Measurements from ENCODE around the gene LY9. TPM values are rescaled to one million over a fixed set of nuclear protein-coding genes. Genes with fewer than 3 reads are reported as not detected.
"Not testable (repeated sequence)": the region's sequence is repeated elsewhere in the genome, so short reads cannot be mapped to it uniquely, and the experiment has no call there.

The LY9 gene
- polyA plus RNA-seq, 1 donor = 0.34 TPM

DNA sequence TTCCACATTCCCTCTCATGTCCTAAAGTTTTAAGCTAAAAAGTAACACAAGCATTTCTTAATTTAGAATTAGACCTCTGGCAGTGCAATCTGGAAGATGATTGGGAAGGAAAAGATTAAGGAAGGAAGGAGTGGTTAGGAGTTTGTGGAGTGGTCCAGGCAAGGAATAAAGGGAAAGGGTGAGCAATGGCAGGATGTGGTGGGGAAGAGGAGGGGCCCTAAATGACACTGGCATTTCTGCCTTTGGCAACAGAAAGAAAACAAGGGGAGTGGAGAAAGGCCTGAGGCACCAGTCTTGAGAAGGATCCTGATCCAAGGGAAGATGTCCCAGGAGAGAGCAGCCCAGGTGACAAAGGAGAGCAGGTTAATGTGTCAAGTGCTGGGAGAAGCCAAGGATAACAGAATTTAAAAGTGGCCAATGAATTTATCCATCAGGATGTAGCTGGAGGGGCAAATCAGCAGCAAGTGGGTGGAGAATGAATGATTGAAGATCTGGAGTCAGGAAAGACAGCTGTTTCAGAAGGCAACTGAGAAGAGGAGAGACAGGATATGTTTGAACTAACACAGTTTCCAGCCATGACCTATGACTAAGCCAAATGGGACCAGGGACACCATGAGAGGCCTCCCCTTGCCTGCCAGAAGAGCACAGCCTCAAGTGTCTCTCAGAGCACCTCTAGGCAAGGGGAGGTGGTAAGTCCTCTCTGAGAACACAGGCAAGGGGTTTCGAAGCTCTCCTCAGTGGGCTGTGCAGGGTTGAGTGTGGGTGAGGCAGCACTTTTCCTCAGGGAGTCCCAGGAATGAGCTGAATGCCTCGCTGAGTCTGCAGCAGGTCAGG, 20.9 kb upstream of the LY9 start:
- DNase-seq (ENCODE audit: low read depth) = no peak

DNA sequence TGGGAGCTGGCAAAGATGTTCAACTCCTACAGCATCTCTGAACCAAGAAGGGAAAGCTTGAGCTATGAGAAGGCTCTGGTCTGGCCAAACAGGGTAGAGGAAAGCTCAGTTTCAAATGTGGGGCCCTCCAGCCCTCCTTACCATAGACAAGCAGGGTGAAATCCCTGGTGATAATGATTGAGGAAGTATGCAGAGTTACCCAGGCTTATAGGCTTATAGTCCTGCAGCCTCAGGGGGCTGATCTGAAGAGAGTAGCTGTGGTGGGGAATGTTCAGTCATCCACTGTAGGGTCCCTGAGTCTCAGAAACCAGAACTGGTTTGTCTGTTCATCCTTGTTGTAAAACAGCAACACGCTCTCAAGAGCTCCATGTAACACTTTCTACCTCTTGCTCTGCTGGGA, 19.8 kb upstream of the LY9 start:
- no peak for DNase-seq (ENCODE audit: low read depth)

DNA sequence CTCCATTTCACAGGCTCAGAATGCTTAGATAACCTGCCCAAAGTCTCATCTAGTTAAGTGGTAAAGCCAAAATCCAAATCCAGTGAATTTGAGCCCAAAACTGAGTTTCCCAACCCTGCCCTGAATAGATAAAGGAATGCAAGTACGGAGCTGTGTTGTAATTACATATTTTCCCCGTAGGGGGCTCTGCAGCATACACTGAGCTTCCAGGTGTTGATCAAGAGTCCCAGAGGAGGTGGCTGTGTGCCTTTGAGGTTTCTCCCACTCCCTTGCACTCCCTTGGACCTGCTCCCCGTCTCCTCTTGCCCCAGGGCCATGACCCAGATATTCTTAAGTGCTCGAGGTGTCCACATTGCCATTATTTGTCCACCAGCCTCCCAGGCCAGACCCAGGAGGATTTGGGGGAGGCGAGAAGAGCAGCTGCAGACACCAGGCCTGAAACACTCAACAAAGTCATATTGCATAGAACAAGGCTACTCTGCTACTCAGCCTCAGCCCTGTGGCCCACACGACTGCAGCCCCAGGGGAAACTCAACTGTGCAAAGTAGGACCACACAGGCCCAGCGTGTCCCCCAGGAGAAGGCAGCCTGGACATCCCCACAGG, 18.4 kb upstream of the LY9 start:
- no peak for DNase-seq (ENCODE audit: low read depth)

DNA sequence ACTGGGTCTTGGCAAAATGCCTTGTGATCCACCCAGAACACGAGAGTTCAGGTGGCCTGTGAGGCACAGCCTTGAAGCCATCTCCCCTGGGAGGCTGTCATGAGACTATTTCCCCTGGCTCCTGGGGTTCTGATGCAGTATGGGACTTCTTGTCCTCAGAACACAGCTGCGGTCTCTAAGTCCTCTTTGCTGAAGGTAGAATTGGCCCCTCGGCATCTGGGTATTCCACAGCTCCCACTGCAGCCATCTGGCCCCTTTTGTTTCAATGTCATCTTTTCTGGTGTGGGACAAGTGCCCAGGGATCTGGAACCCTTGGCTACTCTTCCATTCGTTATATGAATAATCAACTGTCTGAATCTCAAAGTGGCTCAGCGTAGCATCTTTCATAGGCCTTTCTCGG, 17.0 kb upstream of the LY9 start:
- DNase-seq (ENCODE audit: low read depth) = no peak

DNA sequence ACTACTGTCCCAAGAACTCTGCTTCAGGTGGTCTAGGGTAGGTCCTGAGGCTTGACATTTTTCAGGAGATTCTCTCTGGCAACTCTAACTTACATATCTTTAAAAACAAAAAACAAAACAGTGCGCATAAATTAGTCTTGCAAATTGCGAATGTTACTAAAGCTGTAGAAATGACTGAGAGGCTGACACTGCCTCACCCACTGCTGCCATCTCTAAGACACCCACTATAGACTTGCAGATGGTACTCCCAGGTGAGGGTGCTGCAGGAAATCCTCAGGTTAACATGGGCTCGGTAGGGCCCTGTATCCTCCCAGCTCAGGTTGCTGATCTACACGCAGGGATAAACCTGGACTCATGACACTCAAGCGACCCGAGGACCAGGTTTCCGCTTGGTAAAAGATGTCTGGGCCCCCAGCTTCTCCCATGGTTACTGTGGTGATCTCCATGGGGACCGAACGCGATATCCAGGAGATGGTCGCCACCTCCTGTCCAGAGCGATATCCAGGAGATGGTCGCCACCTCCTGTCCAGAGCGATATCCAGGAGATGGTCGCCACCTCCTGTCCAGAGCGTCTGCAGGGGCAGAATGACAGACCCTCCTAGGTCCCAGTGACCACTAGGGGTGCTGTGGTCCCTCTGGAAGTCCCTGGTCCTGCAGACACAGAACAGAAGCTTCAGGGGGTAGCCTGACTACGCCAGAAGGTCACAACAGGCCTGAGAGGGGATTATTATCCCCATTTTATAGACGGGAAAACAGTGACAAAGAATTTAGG, 16.2 kb upstream of the LY9 start:
- DNase-seq (ENCODE audit: low read depth) = no peak

DNA sequence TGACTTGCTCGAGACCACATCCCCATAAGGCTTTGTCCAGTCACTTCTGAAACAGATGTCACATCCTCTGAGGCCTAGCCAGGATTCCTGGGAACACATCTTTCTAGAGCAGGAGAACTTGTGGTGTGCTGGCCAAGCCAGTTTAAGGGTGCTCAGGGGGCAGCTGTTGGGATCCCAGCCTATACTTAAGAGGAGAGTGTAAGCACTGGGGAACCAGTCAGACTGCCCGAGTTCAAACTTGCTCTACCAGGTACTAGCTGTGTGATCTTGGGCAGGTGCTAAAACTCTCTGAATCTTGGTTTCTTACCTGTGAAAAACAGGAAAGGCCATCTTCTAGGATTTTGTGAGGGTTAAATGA, 15.6 kb upstream of the LY9 start:
- DNase-seq (ENCODE audit: low read depth) = no peak

DNA sequence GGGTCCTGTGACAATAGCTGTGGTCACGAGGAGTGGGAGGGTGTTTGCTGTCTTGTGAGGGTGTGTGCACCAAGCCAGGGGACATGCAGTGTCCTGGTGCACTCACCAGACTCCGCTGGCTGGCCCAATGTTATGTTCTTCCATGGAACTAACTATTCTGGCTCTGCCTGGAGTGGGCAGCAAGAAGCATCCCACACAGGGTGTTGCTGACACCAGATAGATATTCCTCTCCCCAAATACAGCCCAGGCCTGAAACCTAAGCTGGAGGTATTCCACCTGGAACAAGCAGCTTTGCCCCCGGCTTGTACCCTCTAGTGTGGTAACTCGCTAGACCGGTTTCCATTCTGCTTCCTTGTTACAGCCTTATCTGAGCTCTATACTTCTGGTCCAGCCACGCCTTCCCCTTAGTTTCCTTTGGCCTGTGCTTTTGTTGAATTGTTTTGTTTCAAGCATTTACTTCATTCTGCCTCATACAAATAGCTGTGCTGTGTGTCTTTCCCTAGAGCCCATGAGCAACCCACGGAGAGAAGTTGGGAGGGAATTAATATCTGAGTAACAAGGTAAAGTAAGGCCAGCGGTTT, 14.7 kb upstream of the LY9 start:
- no peak for DNase-seq (ENCODE audit: low read depth)

DNA sequence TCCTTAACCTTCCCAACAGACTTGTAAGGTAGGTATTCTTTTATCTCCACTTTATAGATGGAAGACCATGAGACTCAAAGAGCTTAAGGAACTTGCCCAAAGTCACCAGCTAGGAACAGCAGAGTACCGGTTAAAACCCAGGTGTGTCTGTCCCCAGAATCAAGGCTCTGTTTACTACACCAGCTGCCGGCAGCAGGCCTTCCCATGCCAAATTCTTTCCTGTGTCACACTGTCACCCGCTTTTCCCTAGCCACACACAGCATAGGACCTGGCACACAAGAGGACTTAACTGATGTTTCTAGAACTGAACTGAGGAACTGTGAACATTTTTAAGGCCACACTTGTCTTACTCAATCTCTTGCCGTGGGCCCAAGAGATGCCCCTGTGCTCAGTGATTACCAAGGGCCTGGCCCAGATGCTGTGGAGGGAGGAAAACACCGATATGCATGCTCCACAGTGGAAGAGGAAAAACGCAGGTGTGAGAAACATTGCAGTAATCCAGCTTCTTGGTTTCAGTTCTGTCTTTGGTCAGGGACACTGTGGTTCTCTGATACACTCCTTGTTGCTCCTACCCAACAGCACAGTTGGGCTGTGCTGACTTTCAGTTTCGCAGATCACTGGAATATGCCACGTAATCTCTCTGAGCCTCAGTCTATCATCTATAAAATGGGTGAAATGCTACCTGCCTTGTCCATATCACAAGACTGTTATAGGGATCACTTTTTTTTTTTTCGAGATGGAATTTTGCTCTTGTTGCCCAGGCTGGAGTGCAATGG, 13.9 kb upstream of the LY9 start:
- no peak for DNase-seq (ENCODE audit: low read depth)

DNA sequence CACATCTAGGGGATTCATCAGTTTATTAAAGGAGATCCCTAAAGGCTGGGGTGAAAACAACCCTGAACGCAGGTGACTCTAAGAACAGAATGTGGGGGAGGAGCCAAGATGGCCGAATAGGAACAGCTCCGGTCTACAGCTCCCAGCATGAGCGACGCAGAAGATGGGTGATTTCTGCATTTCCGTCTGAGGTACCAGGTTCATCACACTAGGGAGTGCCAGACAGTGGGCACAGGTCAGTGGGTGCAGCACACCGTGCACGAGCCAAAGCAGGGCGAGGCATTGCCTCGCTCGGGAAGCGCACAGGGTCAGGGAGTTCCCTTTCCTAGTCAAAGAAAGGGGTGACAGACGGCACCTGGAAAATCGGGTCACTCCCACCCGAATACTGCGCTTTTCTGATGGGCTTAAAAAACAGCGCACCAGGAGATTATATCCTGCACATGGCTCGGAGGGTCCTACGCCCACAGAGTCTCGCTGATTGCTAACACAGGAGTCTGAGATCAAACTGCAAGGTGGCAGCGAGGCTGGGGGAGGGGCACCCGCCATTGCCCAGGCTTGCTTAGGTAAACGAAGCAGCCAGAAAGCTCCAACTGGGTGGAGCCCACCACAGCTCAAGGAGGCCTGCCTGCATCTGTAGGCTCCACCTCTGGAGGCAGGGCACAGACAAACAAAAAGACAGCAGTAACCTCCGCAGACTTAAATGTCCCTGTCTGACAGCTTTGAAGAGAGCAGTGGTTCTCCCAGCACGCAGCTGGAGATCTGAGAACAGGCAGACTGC, 12.8 kb upstream of the LY9 start:
- not testable (repeated sequence) for DNase-seq (ENCODE audit: low read depth)

DNA sequence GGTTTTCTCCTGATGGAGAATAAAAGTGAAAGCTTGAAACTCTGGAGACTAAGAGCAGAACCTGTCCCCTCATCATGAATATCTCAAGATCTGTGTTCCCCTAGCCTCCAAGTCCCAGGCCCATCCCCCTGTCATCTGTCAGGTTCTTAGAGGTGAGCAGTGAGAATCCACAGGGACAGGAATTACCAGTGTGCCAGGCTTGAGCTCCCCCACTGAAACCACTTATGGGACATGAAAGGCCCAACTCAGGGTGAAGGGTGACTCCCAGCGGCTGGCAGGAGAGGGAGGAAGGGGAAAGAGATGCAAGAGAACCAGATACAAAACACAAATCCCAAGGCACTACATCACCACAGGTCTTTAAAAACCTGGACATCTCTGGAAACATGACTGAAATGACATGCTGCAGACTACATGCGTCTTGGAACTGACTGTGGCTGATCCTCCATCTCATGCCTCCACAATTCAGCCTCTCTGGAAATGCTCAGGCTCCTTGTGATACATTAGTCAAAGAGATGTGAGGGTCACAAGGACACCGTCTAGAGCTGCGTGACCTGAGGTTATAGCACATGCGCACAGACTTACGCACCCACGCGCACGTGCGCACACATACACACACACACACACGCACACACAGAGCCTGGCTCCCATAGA, 6.8 kb upstream of the LY9 start:
- DNase-seq (ENCODE audit: low read depth) = no peak

DNA sequence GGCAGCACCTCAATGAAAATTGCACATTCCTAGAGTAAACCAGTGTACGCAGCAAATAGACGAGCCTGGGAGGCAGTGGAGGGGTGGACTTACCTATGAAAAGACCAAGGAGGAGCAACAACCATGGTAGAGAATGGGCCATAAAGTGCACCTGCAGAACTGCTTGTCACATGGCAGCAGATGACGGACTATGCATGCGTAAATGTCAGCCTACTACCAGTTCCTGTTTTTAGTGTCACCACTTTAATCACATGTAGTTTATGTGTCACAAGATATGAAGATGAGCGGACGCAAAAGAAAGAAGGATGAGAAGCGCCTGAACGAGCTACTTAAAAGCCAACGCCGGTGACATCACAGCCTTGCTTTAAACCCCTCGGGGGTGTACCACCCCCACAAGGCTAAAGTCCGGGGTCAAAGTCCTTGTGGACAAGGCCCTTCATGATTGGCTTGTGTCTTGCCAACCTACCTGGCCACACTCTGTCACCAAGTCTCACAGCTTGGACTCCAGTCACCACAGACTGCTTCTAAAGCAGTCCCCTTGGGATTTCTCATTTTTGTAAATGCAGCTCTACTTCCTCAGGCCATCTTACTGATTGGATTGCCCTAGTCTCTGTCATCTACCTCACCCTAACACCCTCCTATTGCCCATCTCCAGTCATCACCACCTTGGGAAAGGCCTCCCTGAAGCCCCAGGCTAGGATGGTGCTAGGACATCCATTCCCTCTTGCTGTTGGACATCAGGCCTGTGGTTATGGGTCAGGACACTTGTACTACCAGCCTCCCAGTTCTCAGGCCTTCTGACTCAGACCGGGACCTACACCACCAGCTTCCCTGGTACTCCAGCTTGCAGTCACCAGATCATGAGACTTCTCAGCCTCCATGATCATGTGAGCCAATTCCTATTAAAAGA, 6.0 kb upstream of the LY9 start:
- no peak for DNase-seq (ENCODE audit: low read depth)

DNA sequence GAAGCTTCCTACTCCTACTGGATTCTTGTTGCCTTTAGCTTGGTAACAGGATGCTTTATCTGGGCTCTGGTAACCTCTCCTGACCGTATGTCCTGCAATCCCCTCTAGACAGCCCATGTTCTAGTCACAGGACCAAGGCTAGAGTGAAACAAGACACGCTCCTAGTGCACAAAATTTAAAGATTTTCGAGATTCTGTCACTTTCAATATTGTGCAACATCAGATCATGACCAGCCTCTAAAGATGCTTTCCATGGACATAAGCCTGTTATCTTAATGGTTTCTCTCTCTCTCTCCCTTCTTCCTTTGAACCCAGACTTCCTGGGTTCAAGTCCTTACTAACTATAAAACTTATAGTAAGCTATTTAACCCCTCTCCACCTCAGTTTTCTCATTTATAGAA, 1.6 kb upstream of the LY9 start:
- no peak for DNase-seq (ENCODE audit: low read depth)

DNA sequence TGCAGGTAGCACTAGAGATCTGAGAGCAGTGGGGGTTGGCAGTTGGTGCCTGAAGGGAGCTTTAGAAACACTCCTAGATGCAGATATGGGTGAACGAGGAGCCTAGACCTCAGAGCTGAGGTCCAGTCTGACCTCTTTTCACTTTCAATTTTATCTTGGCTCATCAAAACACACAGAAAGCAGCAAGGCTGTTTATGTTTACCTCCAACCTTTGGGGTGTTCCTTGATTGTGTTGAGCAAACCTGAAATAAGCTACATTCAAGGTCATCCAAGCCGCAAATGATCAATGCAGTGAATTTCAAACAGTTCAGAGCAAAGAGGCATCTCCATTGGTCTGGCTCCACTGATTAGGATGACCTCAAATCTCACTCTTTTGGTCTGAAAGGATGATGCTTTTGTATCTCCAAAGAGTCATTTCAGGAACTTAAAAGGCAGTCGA, 1.3 kb downstream of the LY9 start:
- no peak for DNase-seq (ENCODE audit: low read depth)

DNA sequence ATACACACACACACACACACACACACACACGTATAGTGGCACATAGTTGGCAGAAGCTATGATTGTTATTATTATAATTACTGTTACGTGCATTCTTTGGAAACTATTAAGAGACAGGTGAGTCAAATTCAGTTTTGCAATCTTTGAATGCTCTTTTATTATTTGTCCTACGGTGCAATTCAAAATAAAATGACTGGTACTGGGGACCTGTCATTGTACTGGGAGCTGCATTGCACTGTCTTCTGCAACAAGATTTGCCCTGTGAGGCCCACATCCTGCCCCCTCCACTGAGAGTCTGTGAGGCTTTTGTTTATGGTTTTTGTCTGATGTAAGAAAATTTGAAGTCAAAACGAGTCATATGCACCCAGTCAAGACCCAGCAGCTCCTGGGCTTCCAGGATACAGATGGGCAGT, 1.9 kb downstream of the LY9 start:
- no peak for DNase-seq (ENCODE audit: low read depth)

DNA sequence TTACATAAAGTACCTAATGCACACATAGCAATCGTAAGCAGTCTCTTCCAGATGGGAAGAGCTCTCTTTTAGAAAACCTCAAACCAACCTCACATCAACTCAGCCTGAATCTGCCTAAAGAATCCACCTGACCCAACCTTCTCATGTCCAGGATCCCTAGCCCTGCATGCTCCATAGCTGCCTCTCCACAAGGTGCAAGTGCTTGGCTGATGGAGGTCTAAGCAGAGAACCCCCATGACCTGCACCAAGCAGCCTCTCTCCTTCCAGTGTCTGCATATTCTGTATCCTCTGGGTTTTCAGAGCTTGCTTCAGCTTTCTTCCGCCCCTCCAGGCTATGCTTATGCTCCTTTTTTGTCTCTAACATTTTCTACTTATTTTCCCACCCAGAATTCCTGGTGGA, 2.5 kb downstream of the LY9 start:
- no peak for DNase-seq (ENCODE audit: low read depth)

DNA sequence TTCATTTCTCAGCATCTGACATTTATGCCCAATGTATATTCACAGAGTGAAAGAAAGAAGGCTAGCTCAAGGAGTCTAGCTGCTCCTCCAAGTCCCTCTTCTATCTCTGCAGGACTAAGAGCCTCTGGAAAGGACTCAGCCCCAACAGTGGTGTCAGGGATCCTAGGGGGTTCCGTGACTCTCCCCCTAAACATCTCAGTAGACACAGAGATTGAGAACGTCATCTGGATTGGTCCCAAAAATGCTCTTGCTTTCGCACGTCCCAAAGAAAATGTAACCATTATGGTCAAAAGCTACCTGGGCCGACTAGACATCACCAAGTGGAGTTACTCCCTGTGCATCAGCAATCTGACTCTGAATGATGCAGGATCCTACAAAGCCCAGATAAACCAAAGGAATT, 3.7 kb downstream of the LY9 start:
- DNase-seq (ENCODE audit: low read depth) = no peak

DNA sequence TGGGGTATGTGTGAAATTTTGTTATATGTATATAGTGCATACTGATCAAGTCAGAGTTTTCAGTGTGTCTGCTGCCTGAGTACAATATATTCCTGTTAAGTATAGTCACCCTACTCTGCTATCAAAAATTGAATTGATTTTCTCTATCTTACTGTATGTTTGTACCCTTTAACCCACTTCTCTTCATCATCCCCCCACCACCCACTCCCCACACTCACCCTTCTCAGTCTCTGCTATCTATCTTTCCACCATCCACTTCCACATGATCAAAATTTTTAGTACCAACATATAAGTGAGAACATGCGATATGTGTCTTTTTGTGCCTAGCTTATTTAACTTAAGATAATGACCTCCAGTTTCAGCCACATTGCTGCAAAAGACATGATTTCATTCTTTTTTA, 4.2 kb downstream of the LY9 start:
- no peak for DNase-seq (ENCODE audit: low read depth)

DNA sequence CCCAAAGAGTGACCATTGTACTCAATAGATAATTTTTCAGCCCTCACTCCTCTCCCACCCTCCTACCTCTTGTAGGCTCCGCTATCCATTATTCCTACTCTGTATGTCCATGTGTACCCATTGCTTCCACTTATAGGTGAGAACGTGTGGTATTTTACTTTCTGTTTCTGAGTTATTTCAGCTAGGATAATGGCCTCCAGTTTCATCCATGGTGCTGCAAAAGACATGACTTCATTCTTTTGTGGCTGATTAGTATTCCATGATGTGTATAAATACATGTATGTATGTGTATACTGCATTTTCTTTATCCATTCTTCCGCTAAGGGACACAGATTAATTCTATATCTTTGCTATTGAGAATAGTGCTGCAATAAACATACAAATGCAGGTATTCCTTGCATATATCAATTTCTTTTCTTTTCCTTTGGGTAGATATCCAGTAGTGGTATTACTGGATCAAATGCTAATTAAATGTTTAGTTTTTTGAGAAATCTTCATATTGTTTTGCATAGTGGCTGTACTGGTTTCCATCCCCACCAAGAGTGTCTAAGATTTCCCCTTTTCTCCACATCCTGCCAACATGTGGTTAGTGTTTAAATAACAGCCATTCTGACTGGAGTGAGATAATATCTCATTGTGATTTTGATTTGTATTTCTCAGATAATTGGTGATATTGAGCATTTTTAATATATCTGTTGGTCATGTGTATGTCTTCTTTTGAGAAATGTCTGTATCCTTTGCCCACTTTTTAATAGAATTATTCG, 4.9 kb downstream of the LY9 start:
- no peak for DNase-seq (ENCODE audit: low read depth)

Data from forelimb muscle (tissue), 1 donor.